Neuron (in vitro differentiated cells): ENCODE measurements around the gene B3GAT3.
"Not testable (repeated sequence)": the region's sequence is repeated elsewhere in the genome, so short reads cannot be mapped to it uniquely, and the experiment has no call there.

Experiments
- H2AFZ ChIP-seq: one replicate; pipeline ENCODE4 v1.6.1; 2013; ENCODE audit warnings: low read depth, mild to moderate bottlenecking, inconsistent platforms, low read length, moderate library complexity
- H3K27me3 ChIP-seq: one replicate; pipeline ENCODE4 v1.6.1; 2013; ENCODE audit warnings: low read length; ENCODE audit not compliant: insufficient read depth
- H3K36me3 ChIP-seq: one replicate; pipeline ENCODE4 v1.6.1; 2013; ENCODE audit warnings: low read length; ENCODE audit not compliant: insufficient read depth
- H3K4me1 ChIP-seq: one replicate; pipeline ENCODE4 v1.6.1; 2013; ENCODE audit warnings: low read length; ENCODE audit not compliant: insufficient read depth
- H3K4me3 ChIP-seq: 2 replicates; pipeline ENCODE4 v1.5.1; 2013; ENCODE audit warnings: mild to moderate bottlenecking, low read length, moderate library complexity
- H3K9me3 ChIP-seq: one replicate; pipeline ENCODE4 v1.6.1; 2013; ENCODE audit warnings: low read length

The B3GAT3 gene

DNA sequence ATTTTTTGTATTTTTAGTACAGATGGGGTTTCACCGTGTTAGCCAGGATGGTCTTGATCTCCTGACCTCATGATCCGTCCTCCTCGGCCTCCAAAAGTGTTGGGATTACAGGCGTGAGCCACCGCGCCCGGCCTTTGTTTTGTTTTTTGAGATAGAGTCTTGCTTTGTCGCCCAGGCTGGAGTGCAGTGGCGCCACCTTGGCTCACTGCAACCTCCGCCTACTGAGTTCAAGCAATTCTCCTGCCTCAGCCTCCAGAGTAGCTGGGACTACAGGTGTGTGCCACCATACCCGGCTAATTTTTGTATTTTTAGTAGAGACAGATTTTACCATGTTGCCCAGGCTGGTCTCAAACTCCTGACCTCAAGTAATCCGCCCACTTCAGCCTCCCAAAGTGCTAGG, 28.5 kb upstream of the B3GAT3 start:
- Histone ChIP-seq H3K4me1 (peaks cover 26% of the 10 kb centered on the region), H3K36me3 (peaks cover 22% of the 10 kb centered on the region)
- H3K9me3 ChIP-seq, H3K27me3 ChIP-seq, H2AFZ ChIP-seq, H3K4me3 ChIP-seq: not testable (repeated sequence)

DNA sequence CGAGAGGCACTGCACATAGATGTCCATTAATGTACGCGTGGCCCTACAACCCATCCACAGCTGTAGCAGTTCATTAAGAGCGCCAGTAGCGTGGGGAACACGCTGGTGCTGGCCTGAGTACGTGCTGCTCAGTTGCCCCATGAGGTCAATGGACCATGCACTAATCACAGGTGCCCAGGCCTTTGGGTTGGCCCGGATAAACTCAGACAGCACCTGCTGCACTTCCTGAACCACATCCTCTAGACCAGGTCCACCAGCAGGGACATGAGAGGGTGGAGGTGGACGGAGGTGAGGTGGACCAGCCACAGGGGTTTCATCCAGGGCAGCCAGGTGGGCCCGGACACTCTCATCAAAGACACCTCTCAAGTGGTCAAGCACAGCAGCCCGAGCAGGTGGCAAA, 27.7 kb upstream of the B3GAT3 start:
- Histone ChIP-seq H3K4me3 (no peak overlapping the region), H3K4me1 (peaks cover 26% of the 10 kb centered on the region), H3K27me3 (no peaks in the 10 kb centered on the region), H2AFZ (no peak overlapping the region), H3K36me3 (peaks cover 23% of the 10 kb centered on the region), H3K9me3 (no peaks in the 10 kb centered on the region)

GRCh38 chr11:62648967-62649364, 27.2 kb upstream of the B3GAT3 start:
- Histone ChIP-seq H3K4me3 (no peak overlapping the region), H3K9me3 (no peaks in the 10 kb centered on the region), H3K36me3 (peaks cover 26% of the 10 kb centered on the region), H2AFZ (no peak overlapping the region), H3K4me1 (peaks cover 26% of the 10 kb centered on the region), H3K27me3 (no peaks in the 10 kb centered on the region)

DNA sequence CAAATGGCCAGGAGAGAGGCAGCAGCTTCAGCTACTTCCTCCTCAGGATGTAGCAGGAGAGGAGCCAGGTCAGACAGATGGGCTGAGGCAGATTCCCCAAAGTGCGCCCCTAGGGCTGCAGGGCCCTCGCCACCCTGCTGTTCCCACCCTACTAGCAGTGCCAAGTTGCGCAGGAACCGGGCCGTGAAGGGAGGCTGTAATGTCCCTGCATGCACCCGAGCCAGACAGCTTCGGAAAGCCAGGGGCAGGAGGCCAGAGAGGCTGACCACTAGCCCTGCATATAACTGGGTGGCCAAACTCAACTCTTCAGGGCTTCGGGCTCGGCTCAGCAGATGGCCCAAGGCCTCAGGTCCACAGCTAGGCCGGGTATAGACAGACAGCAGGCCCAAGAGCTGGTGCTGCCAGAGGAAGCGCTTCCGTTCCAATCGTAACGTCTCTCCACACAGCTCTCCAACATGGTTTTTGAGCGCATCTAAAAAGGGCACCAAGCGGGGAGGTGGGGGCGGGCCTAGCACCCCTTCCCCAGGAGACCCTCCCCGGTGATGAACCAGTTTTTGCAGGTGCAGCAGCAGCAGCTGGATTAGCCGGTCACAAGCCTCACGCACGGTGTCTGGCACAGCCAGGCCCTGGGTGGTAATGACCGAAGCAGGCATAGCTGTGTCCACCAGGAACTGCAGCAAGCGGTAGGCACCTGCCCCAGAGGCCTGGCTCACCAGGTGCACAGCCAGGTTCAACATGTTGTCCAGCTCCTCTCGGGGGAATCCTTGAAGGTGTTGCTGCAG, 26.6 kb upstream of the B3GAT3 start:
- Histone ChIP-seq H3K4me3 (no peak overlapping the region), H3K27me3 (no peaks in the 10 kb centered on the region), H3K4me1 (peaks cover 26% of the 10 kb centered on the region), H3K36me3 (peaks cover 30% of the 10 kb centered on the region), H2AFZ (no peak overlapping the region), H3K9me3 (no peaks in the 10 kb centered on the region)

- Histone ChIP-seq H3K36me3 (peaks cover 35% of the 10 kb centered on the region), H3K9me3 (no peaks in the 10 kb centered on the region), H3K27me3 (no peaks in the 10 kb centered on the region), H3K4me1 (peaks cover 24% of the 10 kb centered on the region), H2AFZ (no peak overlapping the region), H3K4me3 (no peak overlapping the region)
Observed at GRCh38 chr11:62647609-62648005, 25.8 kb upstream of the B3GAT3 start.

- peak overlapping the region; percentile 13 for H3K4me3 ChIP-seq
- H3K27me3 ChIP-seq: no peaks in the 10 kb centered on the region
- H3K4me1 ChIP-seq: peaks cover 18% of the 10 kb centered on the region
- H3K36me3 ChIP-seq: peaks cover 36% of the 10 kb centered on the region
- no peak overlapping the region for H2AFZ ChIP-seq
- no peaks in the 10 kb centered on the region for H3K9me3 ChIP-seq
Observed at GRCh38 chr11:62646825-62647608, 25.2 kb upstream of the B3GAT3 start.

DNA sequence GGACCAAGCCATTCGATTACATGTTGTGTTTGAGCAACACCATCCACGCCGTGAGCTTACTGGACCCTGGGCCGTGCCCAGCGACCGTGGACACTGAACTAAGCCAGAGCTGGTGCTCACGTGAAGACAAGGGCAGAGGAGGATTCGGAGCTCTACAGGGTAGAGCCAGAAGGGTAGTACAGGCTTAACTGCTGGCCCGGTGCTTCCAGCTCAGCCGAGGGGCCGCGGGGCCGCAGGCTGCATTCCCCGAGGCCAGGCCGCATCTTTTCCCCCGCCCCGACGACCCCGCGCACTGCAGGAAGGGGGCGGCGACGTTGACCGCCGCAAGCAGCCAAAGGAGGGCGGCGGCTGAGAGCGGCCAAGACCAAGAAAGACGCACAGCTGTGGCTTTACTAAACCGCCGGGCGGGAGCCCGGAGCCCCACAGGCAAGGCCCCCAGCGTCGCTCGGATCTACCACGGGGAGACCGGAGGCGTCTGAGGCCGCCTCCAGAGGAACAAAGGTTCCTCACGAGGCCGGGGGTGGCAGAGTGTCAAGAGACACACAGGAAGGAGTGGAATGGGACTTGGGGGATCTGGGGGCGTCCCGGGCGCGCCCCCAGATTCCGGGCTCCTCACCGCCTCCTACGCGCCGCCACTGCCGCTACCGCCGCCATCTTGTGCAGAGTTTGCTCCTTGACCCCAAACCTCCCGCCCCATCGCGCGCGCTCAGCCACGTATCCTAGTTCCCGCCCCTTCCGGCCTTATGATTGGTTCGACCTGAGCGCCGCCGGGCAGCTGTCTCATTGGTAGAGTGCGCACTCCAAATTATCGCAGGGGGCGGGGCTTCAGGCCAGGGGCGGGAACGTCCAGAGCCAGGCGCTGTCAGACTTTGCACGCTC, 24.4 kb upstream of the B3GAT3 start, which contains the start of gene GANAB:
GANAB (minus strand) TSS at position 668 of the 879 bp plus-strand sequence; CDS start at position 654, 14 bp downstream.
- no peaks in the 10 kb centered on the region for H3K27me3 ChIP-seq
- no peak within 1 kb of the TSS for H2AFZ ChIP-seq
- peaks cover 38% of the 10 kb centered on the region for H3K36me3 ChIP-seq
- H3K9me3 ChIP-seq: no peaks in the 10 kb centered on the region
- peaks cover 14% of the 10 kb centered on the region for H3K4me1 ChIP-seq
- H3K4me3 ChIP-seq: peak within 1 kb of the TSS; percentile 77

- Histone ChIP-seq H3K9me3 (no peaks in the 10 kb centered on the region), H3K4me1 (peaks cover 14% of the 10 kb centered on the region), H2AFZ (no peak overlapping the region), H3K4me3 (peak overlapping the region; percentile 77), H3K27me3 (no peaks in the 10 kb centered on the region), H3K36me3 (peaks cover 43% of the 10 kb centered on the region)
Observed at GRCh38 chr11:62645671-62645945, 23.8 kb upstream of the B3GAT3 start.

DNA sequence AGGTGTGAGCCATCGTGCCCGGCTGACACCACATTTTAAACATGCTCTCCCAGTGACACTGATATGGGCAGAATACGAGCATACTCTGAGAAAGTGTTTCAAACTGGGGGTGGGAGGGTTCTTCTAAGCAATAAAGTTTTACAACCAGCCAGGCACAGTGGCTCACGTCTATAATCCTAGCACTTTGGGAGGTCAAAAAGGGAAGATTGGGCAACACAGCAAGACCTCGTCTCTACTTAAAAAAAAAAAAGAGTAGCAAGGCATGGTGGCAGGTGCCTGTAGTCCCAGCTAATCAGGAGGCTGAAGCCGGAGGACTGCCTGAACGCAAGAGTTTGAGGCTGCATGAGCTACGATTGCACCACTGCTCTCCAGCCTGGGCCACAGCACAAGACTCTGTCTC, 22.4 kb upstream of the B3GAT3 start:
- Histone ChIP-seq H3K4me3 (no peak overlapping the region), H3K36me3 (peaks cover 42% of the 10 kb centered on the region), H3K9me3 (no peaks in the 10 kb centered on the region), H2AFZ (no peak overlapping the region), H3K4me1 (peaks cover 14% of the 10 kb centered on the region), H3K27me3 (no peaks in the 10 kb centered on the region)

GRCh38 chr11:62632492-62632891, 10.7 kb upstream of the B3GAT3 start:
- Histone ChIP-seq H2AFZ (no peak overlapping the region), H3K4me1 (no peaks in the 10 kb centered on the region), H3K36me3 (peaks cover 78% of the 10 kb centered on the region), H3K9me3 (no peaks in the 10 kb centered on the region), H3K27me3 (no peaks in the 10 kb centered on the region), H3K4me3 (no peak overlapping the region)

DNA sequence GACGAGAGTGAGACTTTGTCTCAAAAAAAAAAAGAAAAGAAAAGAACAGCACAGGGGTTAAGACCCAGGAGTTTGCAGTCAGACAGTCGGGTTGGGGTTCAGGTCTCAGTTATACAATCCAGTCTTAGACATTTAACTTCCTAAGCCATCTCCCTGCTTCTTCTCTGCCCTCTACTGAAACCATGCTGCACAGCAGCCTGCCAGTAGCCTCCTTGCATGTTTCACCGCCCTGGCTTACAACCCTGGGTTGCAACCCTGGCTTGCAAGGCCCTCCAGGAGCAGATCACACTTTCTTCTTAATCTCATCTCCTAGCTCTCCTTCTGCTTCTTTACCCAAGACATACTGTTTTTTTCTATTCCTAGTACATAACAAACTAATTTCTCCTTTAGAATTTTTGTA, 5.9 kb upstream of the B3GAT3 start:
- Histone ChIP-seq H3K36me3 (peaks cover 69% of the 10 kb centered on the region), H3K4me1 (no peaks in the 10 kb centered on the region), H3K27me3 (no peaks in the 10 kb centered on the region), H2AFZ (no peak overlapping the region), H3K9me3 (no peaks in the 10 kb centered on the region), H3K4me3 (no peak overlapping the region)

GRCh38 chr11:62622476-62623089, 797 bp upstream of the B3GAT3 start:
- H3K4me3 ChIP-seq: peak overlapping the region; percentile 82
- H3K27me3 ChIP-seq: no peaks in the 10 kb centered on the region
- peak overlapping the region; percentile 27 for H2AFZ ChIP-seq
- no peaks in the 10 kb centered on the region for H3K9me3 ChIP-seq
- H3K36me3 ChIP-seq: peaks cover 28% of the 10 kb centered on the region
- H3K4me1 ChIP-seq: peaks cover 11% of the 10 kb centered on the region
